H1 (cell line): ENCODE data around the gene ORC3. TPM values are rescaled to one million over a fixed set of nuclear protein-coding genes. Genes with fewer than 3 reads are reported as not detected.

ENCODE experiments used
- CTCF ChIA-PET: fragments of 300-600 bp; sonication (Branson Sonifier 250); formaldehyde crosslinking; loops from one replicate; lab custom pipeline; 2021; ENCODE audit not compliant: partially characterized antibody; lab: Charles Lee
- POLR2A ChIA-PET: fragments of 300-600 bp; sonication (Branson Sonifier 250); formaldehyde crosslinking; loops from one replicate; lab custom pipeline; 2021; ENCODE audit warnings: inconsistent platforms; ENCODE audit not compliant: partially characterized antibody; lab: Charles Lee
- DNase-seq, 2 experiments: peaks; one replicate each; pipeline versions ENCODE4 v3.0.0 to v3.0.0-alpha.2; 2010 to 2022; ENCODE audit warnings: low spot score in 2 of 2, low read depth in 1 of 2, mixed read lengths in 1 of 2
- FAIRE-seq: peaks from 2 replicates; lab custom pipeline; 2011; peaks lifted over from hg19 to GRCh38; lab: Jason Lieb, UNC
- H2AFZ ChIP-seq: 2 replicates; pipeline ENCODE4 v1.8.1; 2012; ENCODE audit warnings: low read length, inconsistent platforms
- H2AK5ac ChIP-seq: 2 replicates; pipeline ENCODE4 v1.6.1; 2013; ENCODE audit warnings: low read depth, low read length
- H2BK120ac ChIP-seq: replicated peaks from 2 replicates; pipeline ENCODE3; 2013; ENCODE audit warnings: low read depth, low read length, inconsistent platforms
- H2BK12ac ChIP-seq: 2 replicates; pipeline ENCODE4 v1.6.1; 2013; ENCODE audit warnings: low read depth, low read length
- H2BK15ac ChIP-seq: 2 replicates; pipeline ENCODE4 v1.6.1; 2013; ENCODE audit warnings: low read length
- H2BK20ac ChIP-seq: 2 replicates; pipeline ENCODE4 v1.6.1; 2013; ENCODE audit warnings: low read length
- H2BK5ac ChIP-seq: 2 replicates; pipeline ENCODE4 v1.6.1; 2013; ENCODE audit warnings: low read depth, low read length
- H3K14ac ChIP-seq: 2 replicates; pipeline ENCODE4 v1.6.1; 2013; ENCODE audit warnings: inconsistent platforms; ENCODE audit not compliant: insufficient read length
- H3K18ac ChIP-seq: 2 replicates; pipeline ENCODE4 v1.6.1; 2013; ENCODE audit warnings: low read length; ENCODE audit errors: extremely low read depth
- H3K23ac ChIP-seq: 2 replicates; pipeline ENCODE4 v1.6.1; 2013; ENCODE audit warnings: inconsistent platforms; ENCODE audit not compliant: insufficient read length
- H3K23me2 ChIP-seq: 2 replicates; pipeline ENCODE4 v1.6.1; 2013; ENCODE audit warnings: low read depth, low read length
- H3K27ac ChIP-seq: 2 replicates; pipeline ENCODE4 v1.6.1; 2011; ENCODE audit warnings: low read depth, low read length, inconsistent platforms
- H3K27me3 ChIP-seq, 4 experiments: replicated peaks in 1 of 4; 1 replicate in 1 of 4; 2 replicates in 3 of 4; pipeline versions ENCODE4 v1.6.1 to v1.8.1; 2011 to 2013; ENCODE audit warnings: low read length in 3 of 4, mild to moderate bottlenecking in 3 of 4, inconsistent platforms in 2 of 4, mixed read lengths in 2 of 4, moderate library complexity in 1 of 4; ENCODE audit not compliant: control insufficient read depth in 3 of 4, insufficient read depth in 3 of 4; ENCODE audit errors: extremely low read depth in 1 of 4
- H3K36me3 ChIP-seq, 4 experiments: 2 replicates each; pipeline versions ENCODE4 v1.6.1 to v1.8.1; 2011 to 2013; ENCODE audit warnings: mild to moderate bottlenecking in 4 of 4, low read length in 3 of 4, moderate library complexity in 2 of 4, control low read depth in 1 of 4, inconsistent platforms in 1 of 4; ENCODE audit not compliant: insufficient read depth in 4 of 4, control insufficient read depth in 2 of 4
- H3K4ac ChIP-seq: replicated peaks from 2 replicates; pipeline ENCODE3; 2013; ENCODE audit warnings: low read length, low read depth, mixed read lengths, inconsistent platforms; ENCODE audit not compliant: insufficient read length
- H3K4me1 ChIP-seq, 4 experiments: replicated peaks in 1 of 4; 1 replicate in 1 of 4; 2 replicates in 3 of 4; pipeline versions ENCODE4 v1.6.1 to v1.8.1; 2011 to 2013; ENCODE audit warnings: low read length in 3 of 4, inconsistent platforms in 2 of 4, mixed read lengths in 1 of 4; ENCODE audit not compliant: insufficient read depth in 4 of 4, control insufficient read depth in 3 of 4
- H3K4me2 ChIP-seq, 2 experiments: 2 replicates each; pipeline versions ENCODE4 v1.6.1 to v1.8.1; 2011 to 2013; ENCODE audit warnings: low read depth in 2 of 2, low read length in 2 of 2, control low read depth in 1 of 2, inconsistent platforms in 1 of 2, mild to moderate bottlenecking in 1 of 2; ENCODE audit not compliant: insufficient read depth in 1 of 2
- H3K4me3 ChIP-seq, 4 experiments: fragments of 200-600, 300-600 bp in 1 of 4; sonication (generic), shearing (Covaris generic), sonication (Bioruptor Twin) in 1 of 4; 2 replicates each; pipeline versions ENCODE4 v1.5.1 to v1.8.1; 2011 to 2016; ENCODE audit warnings: low read length in 4 of 4, low read depth in 3 of 4, control low read depth in 2 of 4, inconsistent platforms in 2 of 4, mild to moderate bottlenecking in 2 of 4, mixed read lengths in 1 of 4, moderate library complexity in 1 of 4; ENCODE audit not compliant: insufficient read depth in 2 of 4; ENCODE audit errors: extremely low read depth in 1 of 4
- H3K56ac ChIP-seq: replicated peaks from 2 replicates; pipeline ENCODE3; 2013; ENCODE audit warnings: low read depth, mild to moderate bottlenecking, mixed read lengths, low read length, inconsistent platforms; ENCODE audit not compliant: insufficient read length
- H3K79me1 ChIP-seq: 2 replicates; pipeline ENCODE4 v1.6.1; 2013; ENCODE audit warnings: low read depth, low read length, control low read depth
- H3K79me2 ChIP-seq, 2 experiments: 2 replicates each; pipeline versions ENCODE4 v1.6.1 to v1.8.1; 2012 to 2013; ENCODE audit warnings: low read length in 2 of 2, mild to moderate bottlenecking in 2 of 2, inconsistent platforms in 1 of 2; ENCODE audit not compliant: insufficient read depth in 2 of 2, control insufficient read depth in 1 of 2
- H3K9ac ChIP-seq, 4 experiments: replicated peaks in 1 of 4; 1 replicate in 1 of 4; 2 replicates in 3 of 4; pipeline versions ENCODE4 v1.6.1 to v1.8.1; 2011 to 2013; ENCODE audit warnings: low read depth in 3 of 4, low read length in 3 of 4, control low read depth in 2 of 4, mild to moderate bottlenecking in 2 of 4, moderate library complexity in 2 of 4, inconsistent platforms in 1 of 4; ENCODE audit errors: extremely low read depth in 1 of 4
- H3K9me3 ChIP-seq, 2 experiments: 2 replicates each; pipeline versions ENCODE4 v1.6.1 to v1.8.1; 2012 to 2013; ENCODE audit warnings: mild to moderate bottlenecking in 2 of 2, moderate library complexity in 2 of 2, control low read depth in 1 of 2, inconsistent platforms in 1 of 2, low read depth in 1 of 2, low read length in 1 of 2, mixed read lengths in 1 of 2; ENCODE audit not compliant: insufficient read depth in 2 of 2
- H4K20me1 ChIP-seq, 2 experiments: replicated peaks in 1 of 2; 2 replicates each; pipeline versions ENCODE3 to v1.8.1; 2011 to 2013; ENCODE audit warnings: inconsistent platforms in 2 of 2, low read length in 2 of 2, mild to moderate bottlenecking in 1 of 2; ENCODE audit not compliant: insufficient read depth in 2 of 2, control insufficient read depth in 1 of 2
- H4K5ac ChIP-seq: 2 replicates; pipeline ENCODE4 v1.6.1; 2013; ENCODE audit warnings: low read length, low read depth, mixed read lengths, inconsistent platforms; ENCODE audit not compliant: insufficient read length
- H4K8ac ChIP-seq: 2 replicates; pipeline ENCODE4 v1.8.0; 2013; ENCODE audit warnings: mild to moderate bottlenecking, moderate library complexity, low read length, inconsistent platforms; ENCODE audit not compliant: insufficient read depth; ENCODE audit errors: extremely low read depth
- H4K91ac ChIP-seq: replicated peaks from 2 replicates; pipeline ENCODE3; 2013; ENCODE audit warnings: low read length, mixed read lengths, inconsistent platforms; ENCODE audit not compliant: insufficient read length
- JUN ChIP-seq: IDR thresholded peaks from 2 replicates; pipeline ENCODE4 v1.6.1; 2011; ENCODE audit warnings: low read depth, mild to moderate bottlenecking, improper control_type of control experiment, low read length
- WGBS, 2 experiments: shearing (Covaris generic) in 1 of 2; methylation state at CpG; one replicate each; pipeline versions ENCODE4 v1.1.6 to v1.1.7; 2013 to 2015; ENCODE audit warnings: low lambda C conversion rate in 2 of 2, mixed read lengths in 2 of 2, inconsistent platforms in 1 of 2, low coverage in 1 of 2, missing lambda C conversion rate in 1 of 2; ENCODE audit not compliant: insufficient replicate concordance in 2 of 2, insufficient coverage in 1 of 2, insufficient read length in 1 of 2; ENCODE audit errors: extremely low coverage in 1 of 2, missing lambda C conversion rate in 1 of 2; 5-methylcytosine and 5-hydroxymethylcytosine counted together
- polyA plus RNA-seq, 7 experiments: library from polyadenylated mRNA; depleted of rRNA in 3 of 7; stranded (reverse) in 5 of 7; unstranded in 2 of 7; fragments of >200 nt in 5 of 7; fragments of 200-250 nt in 2 of 7; gene quantifications; 1 replicate in 5 of 7; 2 replicates in 1 of 7; 4 replicates in 1 of 7; pipeline versions ENCODE4 v1.2.1 to v1.2.3, GENCODE V29; 2011 to 2013; ENCODE audit warnings: missing spikeins in 2 of 7, mixed read lengths in 2 of 7
- total RNA-seq: library from RNA; stranded (reverse); fragmentation: NEBNext Ultra II Directional; extraction: Animal tissue kit (Norgen Biotek cat#: 25700); gene quantifications from 2 replicates; pipeline ENCODE4 v1.2.1, GENCODE V29; 2021

Gene ORC3
- total and polyA plus RNA-seq, 2 of the 8 experiments (the other 6 are each of a cell fraction or from before 2014, with no cell fraction given): 35.9 to 60.9 TPM

GRCh38 chr6:87541041-87541440 is 48.9 kb upstream of the ORC3 start:
- Histone ChIP-seq H2BK5ac (no peak overlapping the region), H3K4me1 (no peaks in the 10 kb centered on the region), H3K4me3 (no peak overlapping the region), H3K9me3 (no peaks in the 10 kb centered on the region), H3K79me2 (no peaks in the 10 kb centered on the region), H4K20me1 (no peaks in the 10 kb centered on the region), H3K18ac (no peak overlapping the region), H4K91ac (no peak overlapping the region), H2AFZ (no peak overlapping the region), H3K23ac (no peak overlapping the region), H2BK20ac (no peak overlapping the region), H2BK120ac (no peak overlapping the region), H2BK15ac (no peak overlapping the region), H4K5ac (no peak overlapping the region), H3K27ac (no peak overlapping the region), H3K9ac (no peak overlapping the region), H3K27me3 (no peaks in the 10 kb centered on the region), H2AK5ac (no peak overlapping the region), H3K79me1 (no peaks in the 10 kb centered on the region), H3K4me2 (no peak overlapping the region), H4K8ac (no peak overlapping the region), H3K14ac (no peak overlapping the region), H3K36me3 (peaks cover 0 to 57% (median 14%) of the 10 kb centered on the region in 4 experiments; a peak in 5 of 8 replicates), H3K56ac (no peak overlapping the region), H3K23me2 (no peaks in the 10 kb centered on the region), H3K4ac (no peak overlapping the region), H2BK12ac (no peak overlapping the region)
- WGBS, 2 experiments: 100% methylated on average over 1 of the region's 1 CpG; no CpG with 5 or more reads in 1 of the 2 experiments
- ChIA-PET POLR2A (no interaction called here), CTCF (no interaction called here)
- no peak for TF ChIP-seq JUN
- no peak for DNase-seq
- FAIRE-seq: no peak
